ENCODE measurements around the gene CRCP. TPM values are rescaled to one million over a fixed set of nuclear protein-coding genes. Genes with fewer than 3 reads are reported as not detected.

CRCP gene
- total and polyA plus RNA-seq, 2 of the 13 experiments (the other 11 are each of a cell fraction or from before 2014, with no cell fraction given), result 22.7 to 31.0 TPM

GRCh38 chr7:66075590-66076461 is 38.8 kb upstream of the CRCP start, which contains the start of gene ASL (continued):
- TF ChIP-seq PRDM4 (CRISPR knock-in tag; IDR thresholded peaks at IDR 0.05; ENCODE audit: borderline replicate concordance) (no peak), ZNF512B (CRISPR knock-in tag; IDR thresholded peaks at IDR 0.05; ENCODE audit: borderline replicate concordance) (no peak), USF2 (IDR thresholded peaks at IDR 0.05; ENCODE audit: low read depth, low read length) (no peak), USF2 (CRISPR knock-in tag; IDR thresholded peaks at IDR 0.05; ENCODE audit: borderline replicate concordance) (no peak), ZNF333 (CRISPR knock-in tag; IDR thresholded peaks at IDR 0.05; ENCODE audit: borderline replicate concordance) (no peak), ZNF710 (CRISPR knock-in tag; IDR thresholded peaks at IDR 0.05; ENCODE audit: borderline replicate concordance) (0 out of 2 replicates have a peak, but pooled peaks have one; percentile 19), NR2F6 (IDR thresholded peaks at IDR 0.05) (no peak), NR2F6 (CRISPR knock-in tag; IDR thresholded peaks at IDR 0.05) (no peak), GRHL1 (CRISPR knock-in tag; conservative IDR thresholded peaks at IDR 0.05) (no peak), THAP7 (CRISPR knock-in tag; IDR thresholded peaks at IDR 0.05) (peak; percentile 87; the same call in 1 of the 2 replicates), TMF1 (CRISPR knock-in tag; IDR thresholded peaks at IDR 0.05; ENCODE audit: low read depth) (peak; percentile 65; the same call in 1 of the 2 replicates), RNF2 (conservative IDR thresholded peaks at IDR 0.05; ENCODE audit: low read depth) (no peak; the same call in 1 of the 2 replicates)

All from HepG2 (cell line).